PFSK-1 (cell line): Measurements from ENCODE around the gene TTC39B.

Experiments used
- FOXP2 ChIP-seq: optimal IDR thresholded peaks from 2 replicates; pipeline ENCODE3; 2011; ENCODE audit warnings: borderline replicate concordance, control low read depth, inconsistent platforms; ENCODE audit not compliant: insufficient read depth; ENCODE audit errors: extremely low read length, extremely low read depth
- POLR2AphosphoS5 ChIP-seq: IDR thresholded peaks from 2 replicates; pipeline ENCODE4 v1.6.1; 2012; ENCODE audit warnings: low read depth, mild to moderate bottlenecking, control low read depth, low read length, moderate library complexity
- REST ChIP-seq, 2 experiments: IDR thresholded peaks; 2 replicates each; pipeline versions ENCODE4 v1.6.1 to v1.8.0; 2011 to 2012; ENCODE audit warnings: low read depth in 2 of 2, low read length in 2 of 2, control low read depth in 1 of 2, inconsistent platforms in 1 of 2, mild to moderate bottlenecking in 1 of 2, moderate library complexity in 1 of 2; ENCODE audit not compliant: insufficient read depth in 1 of 2
- SIN3A ChIP-seq: IDR thresholded peaks from 2 replicates; pipeline ENCODE4 v1.6.1; 2012; ENCODE audit warnings: mild to moderate bottlenecking, low read length, moderate library complexity, borderline replicate concordance; ENCODE audit not compliant: insufficient read depth
- TAF1 ChIP-seq: IDR thresholded peaks from 2 replicates; pipeline ENCODE4 v1.6.1; 2012; ENCODE audit warnings: low read length, control low read depth, borderline replicate concordance; ENCODE audit not compliant: insufficient read depth

Gene TTC39B

GRCh38 chr9:15253786-15254185 lies 53.2 kb downstream of the TTC39B start:
- no peak for TF ChIP-seq SIN3A
- TF ChIP-seq REST (IDR thresholded peaks at IDR 0.05; ENCODE audit: insufficient read depth in 1 of 2, low read depth in 2 of 2, low read length in 2 of 2), result no peak
- TF ChIP-seq FOXP2, result no peak
- no peak for TF ChIP-seq POLR2AphosphoS5

GRCh38 chr9:15253197-15253596 lies 53.8 kb downstream of the TTC39B start:
- TF ChIP-seq REST (IDR thresholded peaks at IDR 0.05; ENCODE audit: insufficient read depth in 1 of 2, low read depth in 2 of 2, low read length in 2 of 2) (no peak), POLR2AphosphoS5 (no peak), FOXP2 (no peak), TAF1 (no peak), SIN3A (no peak)

- TF ChIP-seq TAF1 (no peak), SIN3A (no peak), POLR2AphosphoS5 (no peak), FOXP2 (no peak), REST (IDR thresholded peaks at IDR 0.05; ENCODE audit: insufficient read depth in 1 of 2, low read depth in 2 of 2, low read length in 2 of 2) (no peak)
Measured at GRCh38 chr9:15249981-15250380, 57.0 kb downstream of the TTC39B start.

GRCh38 chr9:15249042-15249818 lies 57.8 kb downstream of the TTC39B start:
- no peak for TF ChIP-seq REST (IDR thresholded peaks at IDR 0.05; ENCODE audit: insufficient read depth in 1 of 2, low read depth in 2 of 2, low read length in 2 of 2)
- TF ChIP-seq SIN3A, result no peak
- TF ChIP-seq POLR2AphosphoS5, result no peak
- TF ChIP-seq TAF1, result no peak
- TF ChIP-seq FOXP2, result no peak

- no peak for TF ChIP-seq TAF1
Measured at GRCh38 chr9:15248621-15249020, 58.4 kb downstream of the TTC39B start.
